ENCODE results near the gene TAF1C.

DNA sequence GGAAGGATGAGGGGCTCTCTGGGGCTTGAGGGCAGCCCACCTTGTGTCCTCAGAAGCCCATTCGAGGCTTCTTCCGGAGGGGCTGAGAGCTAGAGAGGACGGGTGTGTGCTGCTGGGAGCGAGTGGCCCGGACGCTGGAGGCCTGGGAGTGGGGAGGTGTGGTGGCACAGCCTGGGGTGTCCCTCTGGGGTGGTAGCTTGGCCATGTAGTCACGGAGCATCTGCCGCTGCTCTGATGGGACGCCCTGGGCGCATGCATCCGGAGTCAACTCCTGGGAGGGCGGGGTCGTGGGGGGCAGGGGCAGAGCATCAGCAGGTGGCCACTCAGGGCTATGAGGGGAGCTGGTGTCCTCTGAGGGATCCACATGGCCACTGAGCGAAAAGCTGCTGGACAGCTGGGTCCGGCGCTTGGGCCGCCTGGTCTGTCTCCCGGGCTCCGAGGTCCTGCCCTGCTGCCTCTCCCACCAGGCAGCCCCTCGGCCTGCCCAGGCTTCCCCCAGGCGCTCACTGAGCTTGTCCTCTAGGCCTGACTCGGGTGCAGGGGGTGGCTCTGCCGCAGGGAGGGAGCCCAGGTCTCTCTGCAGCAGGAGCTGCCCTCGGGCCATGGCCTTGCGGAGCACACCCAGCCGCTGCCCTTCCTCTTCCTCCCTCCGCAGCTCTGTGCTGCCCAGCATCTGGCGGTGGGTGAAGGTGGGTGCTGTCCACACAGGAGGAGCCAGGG, 7.8 kb downstream of the TAF1C start:
- TF ChIP-seq POLR2A (IDR thresholded peaks at IDR 0.05) = no peak
- TF ChIP-seq, protein P1, sequence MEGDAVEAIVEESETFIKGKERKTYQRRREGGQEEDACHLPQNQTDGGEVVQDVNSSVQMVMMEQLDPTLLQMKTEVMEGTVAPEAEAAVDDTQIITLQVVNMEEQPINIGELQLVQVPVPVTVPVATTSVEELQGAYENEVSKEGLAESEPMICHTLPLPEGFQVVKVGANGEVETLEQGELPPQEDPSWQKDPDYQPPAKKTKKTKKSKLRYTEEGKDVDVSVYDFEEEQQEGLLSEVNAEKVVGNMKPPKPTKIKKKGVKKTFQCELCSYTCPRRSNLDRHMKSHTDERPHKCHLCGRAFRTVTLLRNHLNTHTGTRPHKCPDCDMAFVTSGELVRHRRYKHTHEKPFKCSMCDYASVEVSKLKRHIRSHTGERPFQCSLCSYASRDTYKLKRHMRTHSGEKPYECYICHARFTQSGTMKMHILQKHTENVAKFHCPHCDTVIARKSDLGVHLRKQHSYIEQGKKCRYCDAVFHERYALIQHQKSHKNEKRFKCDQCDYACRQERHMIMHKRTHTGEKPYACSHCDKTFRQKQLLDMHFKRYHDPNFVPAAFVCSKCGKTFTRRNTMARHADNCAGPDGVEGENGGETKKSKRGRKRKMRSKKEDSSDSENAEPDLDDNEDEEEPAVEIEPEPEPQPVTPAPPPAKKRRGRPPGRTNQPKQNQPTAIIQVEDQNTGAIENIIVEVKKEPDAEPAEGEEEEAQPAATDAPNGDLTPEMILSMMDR (IDR thresholded peaks at IDR 0.05) = no peak

Data from esophagus squamous epithelium (tissue), 4 donors.